Mesenchymal stem cell (in vitro differentiated cells and primary cell): ENCODE measurements around the gene LRP6.
A peak's percentile ranks its signal among the peaks of the same experiment; 100 is the strongest.

ENCODE experiments used
- DNase-seq: peaks from one replicate; pipeline ENCODE4 v3.0.0-alpha.2; 2013
- H2AFZ ChIP-seq: one replicate; pipeline ENCODE4 v1.6.1; 2013; ENCODE audit warnings: low read depth, mild to moderate bottlenecking, control low read depth, inconsistent platforms, low read length, moderate library complexity
- H2AK5ac ChIP-seq: 2 replicates; pipeline ENCODE4 v1.6.1; 2013; ENCODE audit warnings: low read length, moderate library complexity, mild to moderate bottlenecking, inconsistent platforms; ENCODE audit not compliant: severe bottlenecking
- H2BK120ac ChIP-seq: one replicate; pipeline ENCODE4 v1.6.1; 2013; ENCODE audit warnings: low read depth, mild to moderate bottlenecking, inconsistent platforms, low read length, moderate library complexity
- H2BK12ac ChIP-seq, 2 experiments: one replicate each; pipeline ENCODE4 v1.6.1; 2013; ENCODE audit warnings: inconsistent platforms in 2 of 2, low read length in 2 of 2, mild to moderate bottlenecking in 2 of 2, moderate library complexity in 2 of 2, control low read depth in 1 of 2
- H2BK15ac ChIP-seq: one replicate; pipeline ENCODE4 v1.6.1; 2013; ENCODE audit warnings: mild to moderate bottlenecking, low read depth, inconsistent platforms; ENCODE audit not compliant: poor library complexity, severe bottlenecking
- H2BK5ac ChIP-seq: 2 replicates; pipeline ENCODE4 v1.6.1; 2013; ENCODE audit warnings: low read depth, mild to moderate bottlenecking, low read length, control low read depth, inconsistent platforms; ENCODE audit not compliant: poor library complexity, severe bottlenecking
- H3K14ac ChIP-seq, 2 experiments: one replicate each; pipeline ENCODE4 v1.6.1; 2013; ENCODE audit warnings: inconsistent platforms in 2 of 2, low read length in 2 of 2, control low read depth in 1 of 2, mild to moderate bottlenecking in 1 of 2, moderate library complexity in 1 of 2
- H3K18ac ChIP-seq, 2 experiments: one replicate each; pipeline ENCODE4 v1.6.1; 2013; ENCODE audit warnings: inconsistent platforms in 2 of 2, low read length in 2 of 2, control low read depth in 1 of 2, low read depth in 1 of 2, mild to moderate bottlenecking in 1 of 2
- H3K23ac ChIP-seq, 2 experiments: one replicate each; pipeline ENCODE4 v1.6.1; 2013; ENCODE audit warnings: inconsistent platforms in 2 of 2, low read length in 2 of 2, mild to moderate bottlenecking in 2 of 2, moderate library complexity in 2 of 2, control low read depth in 1 of 2
- H3K27ac ChIP-seq: 2 replicates; pipeline ENCODE4 v1.5.1; 2013; ENCODE audit warnings: mild to moderate bottlenecking, moderate library complexity, low read length, control low read depth, inconsistent platforms; ENCODE audit not compliant: poor library complexity, severe bottlenecking
- H3K27me3 ChIP-seq, 2 experiments: 2 replicates each; pipeline versions ENCODE4 v1.6.1 to v1.7.0; 2013; ENCODE audit warnings: low read length in 2 of 2, mild to moderate bottlenecking in 2 of 2, moderate library complexity in 2 of 2, control low read depth in 1 of 2, inconsistent platforms in 1 of 2; ENCODE audit not compliant: control insufficient read depth in 1 of 2, insufficient read depth in 1 of 2
- H3K36me3 ChIP-seq, 2 experiments: 2 replicates each; pipeline versions ENCODE4 v1.6.1 to v1.7.0; 2013; ENCODE audit warnings: low read length in 2 of 2, control low read depth in 1 of 2, inconsistent platforms in 1 of 2, low read depth in 1 of 2, mild to moderate bottlenecking in 1 of 2; ENCODE audit not compliant: insufficient read depth in 2 of 2, control insufficient read depth in 1 of 2
- H3K4ac ChIP-seq, 2 experiments: one replicate each; pipeline ENCODE4 v1.6.1; 2013; ENCODE audit warnings: inconsistent platforms in 2 of 2, low read length in 2 of 2, mild to moderate bottlenecking in 2 of 2, moderate library complexity in 2 of 2, control low read depth in 1 of 2, low read depth in 1 of 2
- H3K4me1 ChIP-seq: 2 replicates; pipeline ENCODE4 v1.6.1; 2013; ENCODE audit warnings: low read depth, low read length, control low read depth; ENCODE audit not compliant: control insufficient read depth, insufficient read depth
- H3K4me2 ChIP-seq: 2 replicates; pipeline ENCODE4 v1.6.1; 2013; ENCODE audit warnings: low read length, mild to moderate bottlenecking, inconsistent platforms; ENCODE audit not compliant: poor library complexity, severe bottlenecking
- H3K4me3 ChIP-seq, 2 experiments: 2 replicates each; pipeline versions ENCODE4 v1.5.1 to v1.7.0; 2013; ENCODE audit warnings: low read length in 2 of 2, mild to moderate bottlenecking in 2 of 2, control low read depth in 1 of 2, low read depth in 1 of 2; ENCODE audit not compliant: insufficient read depth in 1 of 2
- H3K79me1 ChIP-seq: replicated peaks from 2 replicates; pipeline ENCODE4 v1.6.1; 2013; ENCODE audit warnings: mild to moderate bottlenecking, control low read depth, low read length, inconsistent platforms; ENCODE audit not compliant: poor library complexity, severe bottlenecking
- H3K9ac ChIP-seq: 2 replicates; pipeline ENCODE4 v1.7.0; 2013; ENCODE audit warnings: mild to moderate bottlenecking, low read length, moderate library complexity
- H3K9me3 ChIP-seq: 2 replicates; pipeline ENCODE4 v1.7.0; 2013; ENCODE audit warnings: mild to moderate bottlenecking, low read length; ENCODE audit not compliant: control insufficient read depth
- H4K8ac ChIP-seq: one replicate; pipeline ENCODE4 v1.6.1; 2013; ENCODE audit warnings: inconsistent platforms, mild to moderate bottlenecking, low read length, moderate library complexity
- H4K91ac ChIP-seq: one replicate; pipeline ENCODE4 v1.6.1; 2013; ENCODE audit warnings: mild to moderate bottlenecking, low read length, inconsistent platforms
- whole genome bisulfite sequencing: methylation state at CpG from one replicate; pipeline ENCODE4 v1.1.7; 2013; ENCODE audit warnings: mixed read lengths; 5-methylcytosine and 5-hydroxymethylcytosine counted together

Gene LRP6

GRCh38 chr12:12302976-12303375 lies 36.1 kb upstream of the LRP6 start:
- Histone ChIP-seq H4K91ac (no peak overlapping the region), H3K23ac (no peak overlapping the region)
- WGBS: no CpG with 5 or more reads among the region's 2 CpGs

GRCh38 chr12:12301122-12301521 lies 34.3 kb upstream of the LRP6 start:
- H3K27ac ChIP-seq: no peak overlapping the region
- no peak overlapping the region for H2BK12ac ChIP-seq
- H2BK15ac ChIP-seq: no peak overlapping the region
- peaks cover 1% of the 10 kb centered on the region for H3K4me1 ChIP-seq
- H3K14ac ChIP-seq: no peak overlapping the region
- no peaks in the 10 kb centered on the region for H3K79me1 ChIP-seq
- H2AK5ac ChIP-seq: no peak overlapping the region
- no peaks in the 10 kb centered on the region for H3K9me3 ChIP-seq
- no peak overlapping the region for H3K4ac ChIP-seq
- no peak overlapping the region for H2BK5ac ChIP-seq
- H3K23ac ChIP-seq: no peak overlapping the region
- H3K27me3 ChIP-seq: no peaks in the 10 kb centered on the region
- no peak overlapping the region for H4K8ac ChIP-seq
- no peak overlapping the region for H3K9ac ChIP-seq
- 92% methylated on average over 2 of the region's 2 CpGs for WGBS
- H2BK120ac ChIP-seq: no peak overlapping the region
- no peak overlapping the region for H4K91ac ChIP-seq
- no peak overlapping the region for H3K4me3 ChIP-seq
- no peak overlapping the region for H3K18ac ChIP-seq
- H3K4me2 ChIP-seq: no peak overlapping the region
- H3K36me3 ChIP-seq: no peaks in the 10 kb centered on the region
- no peak for DNase-seq
- H2AFZ ChIP-seq: no peak overlapping the region

More at GRCh38 chr12:12302976-12303375, 36.1 kb upstream of the LRP6 start:
- Histone ChIP-seq H2BK120ac (no peak overlapping the region), H3K4me2 (no peak overlapping the region), H2AK5ac (no peak overlapping the region), H3K4me3 (no peak overlapping the region), H2BK15ac (no peak overlapping the region), H3K4ac (no peak overlapping the region), H3K14ac (no peak overlapping the region), H2BK12ac (no peak overlapping the region), H3K9ac (no peak overlapping the region), H4K8ac (no peak overlapping the region), H3K27ac (no peak overlapping the region), H2AFZ (no peak overlapping the region), H3K79me1 (no peaks in the 10 kb centered on the region), H3K27me3 (no peaks in the 10 kb centered on the region), H3K9me3 (no peaks in the 10 kb centered on the region), H3K4me1 (peaks cover 1% of the 10 kb centered on the region), H2BK5ac (no peak overlapping the region), H3K36me3 (no peaks in the 10 kb centered on the region), H3K18ac (no peak overlapping the region)
- no peak for DNase-seq

- H2BK5ac ChIP-seq: no peak overlapping the region
- H4K91ac ChIP-seq: no peak overlapping the region
- no peak overlapping the region for H3K18ac ChIP-seq
- 87% methylated on average over 8 of the region's 8 CpGs for WGBS
- no peak overlapping the region for H3K14ac ChIP-seq
- no peak overlapping the region for H2AFZ ChIP-seq
- peak overlapping the region; percentile 56 for H2AK5ac ChIP-seq
- no peak overlapping the region for H3K4me2 ChIP-seq
- no peaks in the 10 kb centered on the region for H3K9me3 ChIP-seq
- no peak overlapping the region for H4K8ac ChIP-seq
- no peak overlapping the region for H3K27ac ChIP-seq
- H2BK15ac ChIP-seq: no peak overlapping the region
- H2BK120ac ChIP-seq: no peak overlapping the region
- no peak overlapping the region for H2BK12ac ChIP-seq
- no peaks in the 10 kb centered on the region for H3K27me3 ChIP-seq
- no peaks in the 10 kb centered on the region for H3K79me1 ChIP-seq
- H3K23ac ChIP-seq: no peak overlapping the region
- H3K9ac ChIP-seq: no peak overlapping the region
- no peak overlapping the region for H3K4ac ChIP-seq
- no peak overlapping the region for H3K4me3 ChIP-seq
- peaks cover 6% of the 10 kb centered on the region for H3K4me1 ChIP-seq
- DNase-seq: no peak
- H3K36me3 ChIP-seq: no peaks in the 10 kb centered on the region
Observed at GRCh38 chr12:12297201-12297830, 30.5 kb upstream of the LRP6 start.

- Histone ChIP-seq H3K27ac (peak overlapping the region; percentile 5), H2BK120ac (no peak overlapping the region), H3K4me1 (peaks cover 5% of the 10 kb centered on the region), H4K8ac (peak overlapping the region; percentile 42), H2BK12ac (no peak overlapping the region), H3K18ac (peak overlapping the region in 1 of 2 experiments; percentile 11), H2BK15ac (no peak overlapping the region), H2AK5ac (no peak overlapping the region), H3K14ac (no peak overlapping the region), H3K4me3 (no peak overlapping the region), H3K36me3 (no peaks in the 10 kb centered on the region), H3K27me3 (peaks cover 0 to 5% of the 10 kb centered on the region in 2 experiments), H3K4ac (no peak overlapping the region), H3K4me2 (no peak overlapping the region), H3K79me1 (no peaks in the 10 kb centered on the region), H4K91ac (no peak overlapping the region), H3K9ac (no peak overlapping the region), H3K9me3 (no peaks in the 10 kb centered on the region), H2BK5ac (no peak overlapping the region), H2AFZ (peak overlapping the region; percentile 46), H3K23ac (no peak overlapping the region)
- DNase-seq: no peak
- 97% methylated on average over 3 of the region's 5 CpGs for WGBS
Observed at GRCh38 chr12:12294215-12295005, 27.6 kb upstream of the LRP6 start.
